ENCODE results near the gene ABCA12. TPM values are rescaled to one million over a fixed set of nuclear protein-coding genes. Genes with fewer than 3 reads are reported as not detected.

Gene ABCA12
- total and polyA plus RNA-seq, 2 of the 8 experiments (the other 6 are each of a cell fraction or from before 2014, with no cell fraction given) = not detected

DNA sequence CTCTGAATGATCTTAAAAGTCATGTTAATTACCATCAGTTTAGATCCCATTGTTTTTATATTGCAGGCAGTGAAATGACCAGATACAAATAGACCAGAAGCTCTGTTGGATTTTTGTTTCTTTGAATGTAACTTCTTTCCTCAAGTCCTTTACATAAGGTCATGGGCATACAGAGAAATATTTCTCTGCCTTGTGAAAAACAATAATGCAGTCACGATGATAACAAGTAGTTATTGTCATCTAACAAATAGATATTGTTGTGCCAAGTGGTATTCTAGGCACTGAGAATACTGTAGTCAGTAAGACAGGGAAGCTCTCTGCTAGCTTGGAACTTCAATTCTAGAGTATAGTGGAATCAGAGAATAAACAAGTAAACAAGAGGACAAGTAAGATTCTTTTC, 234.2 kb downstream of the ABCA12 start (continued):
- TF ChIP-seq, protein P1, sequence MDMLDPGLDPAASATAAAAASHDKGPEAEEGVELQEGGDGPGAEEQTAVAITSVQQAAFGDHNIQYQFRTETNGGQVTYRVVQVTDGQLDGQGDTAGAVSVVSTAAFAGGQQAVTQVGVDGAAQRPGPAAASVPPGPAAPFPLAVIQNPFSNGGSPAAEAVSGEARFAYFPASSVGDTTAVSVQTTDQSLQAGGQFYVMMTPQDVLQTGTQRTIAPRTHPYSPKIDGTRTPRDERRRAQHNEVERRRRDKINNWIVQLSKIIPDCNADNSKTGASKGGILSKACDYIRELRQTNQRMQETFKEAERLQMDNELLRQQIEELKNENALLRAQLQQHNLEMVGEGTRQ (IDR thresholded peaks at IDR 0.05; ENCODE audit: low read length) = no peak
- TF ChIP-seq TAF7 (optimal IDR thresholded peaks at IDR 0.05; ENCODE audit: borderline replicate concordance, low read depth, low read length) = no peak
- TF ChIP-seq SP1 (IDR thresholded peaks at IDR 0.05; ENCODE audit: low read depth, low read length) = no peak
- no peak for TF ChIP-seq PHF8 (conservative IDR thresholded peaks at IDR 0.05; ENCODE audit: low read depth, low read length)
- no peak for TF ChIP-seq TBP (IDR thresholded peaks at IDR 0.05; ENCODE audit: low read depth, low read length)
- no peak for TF ChIP-seq CEBPB (IDR thresholded peaks at IDR 0.05; ENCODE audit: low read depth, low read length)
- no peak for TF ChIP-seq SIRT6 (IDR thresholded peaks at IDR 0.05; ENCODE audit: low read length)
- TF ChIP-seq RXRA (IDR thresholded peaks at IDR 0.05; ENCODE audit: insufficient read depth, low read depth, low read length) = no peak
